Activated naive CD4-positive, alpha-beta T cell treated with anti-CD3 and anti-CD28 coated beads for 36 hours (primary cell): Measurements from ENCODE around the gene DLGAP4. TPM values are rescaled to one million over a fixed set of nuclear protein-coding genes. Genes with fewer than 3 reads are reported as not detected.

Experiments used
- CTCF ChIA-PET: fragments of 350-600 bp; sonication (Branson Sonifier 250); formaldehyde crosslinking; loops from one replicate; lab custom pipeline; 2021; ENCODE audit warnings: antibody characterized with exemption; lab: Charles Lee
- DNase-seq: peaks from one replicate; pipeline ENCODE4 v3.0.0-alpha.2; 2020
- H3K27ac Mint-ChIP-seq: one replicate; pipeline ENCODE4 v1.8.0; 2021; ENCODE audit warnings: mild to moderate bottlenecking, mixed read lengths
- H3K27me3 Mint-ChIP-seq: one replicate; pipeline ENCODE4 v1.8.0; 2021; ENCODE audit warnings: low read depth, mixed read lengths
- H3K36me3 Mint-ChIP-seq: one replicate; pipeline ENCODE4 v1.8.0; 2021; ENCODE audit warnings: low read depth, mixed read lengths
- H3K4me1 Mint-ChIP-seq: one replicate; pipeline ENCODE4 v1.8.0; 2021; ENCODE audit warnings: low read depth, mixed read lengths
- H3K4me3 Mint-ChIP-seq: one replicate; pipeline ENCODE4 v1.8.0; 2021; ENCODE audit warnings: mild to moderate bottlenecking, moderate library complexity, mixed read lengths
- H3K9me3 Mint-ChIP-seq: one replicate; pipeline ENCODE4 v1.8.0; 2021; ENCODE audit warnings: mixed read lengths
- intact Hi-C: fragments of 100-400 bp; cut with micrococcal nuclease; formaldehyde crosslinking; loops from one replicate; pipeline ENCODE4 v1.15.1; 2023
- total RNA-seq, 2 experiments: library from RNA; stranded (reverse); gene quantifications; one replicate each; pipeline ENCODE4 v1.2.3, GENCODE V29; 2021

The DLGAP4 gene
- total RNA-seq, 2 experiments from 2014 or later: 9.2 to 13.7 TPM

DNA sequence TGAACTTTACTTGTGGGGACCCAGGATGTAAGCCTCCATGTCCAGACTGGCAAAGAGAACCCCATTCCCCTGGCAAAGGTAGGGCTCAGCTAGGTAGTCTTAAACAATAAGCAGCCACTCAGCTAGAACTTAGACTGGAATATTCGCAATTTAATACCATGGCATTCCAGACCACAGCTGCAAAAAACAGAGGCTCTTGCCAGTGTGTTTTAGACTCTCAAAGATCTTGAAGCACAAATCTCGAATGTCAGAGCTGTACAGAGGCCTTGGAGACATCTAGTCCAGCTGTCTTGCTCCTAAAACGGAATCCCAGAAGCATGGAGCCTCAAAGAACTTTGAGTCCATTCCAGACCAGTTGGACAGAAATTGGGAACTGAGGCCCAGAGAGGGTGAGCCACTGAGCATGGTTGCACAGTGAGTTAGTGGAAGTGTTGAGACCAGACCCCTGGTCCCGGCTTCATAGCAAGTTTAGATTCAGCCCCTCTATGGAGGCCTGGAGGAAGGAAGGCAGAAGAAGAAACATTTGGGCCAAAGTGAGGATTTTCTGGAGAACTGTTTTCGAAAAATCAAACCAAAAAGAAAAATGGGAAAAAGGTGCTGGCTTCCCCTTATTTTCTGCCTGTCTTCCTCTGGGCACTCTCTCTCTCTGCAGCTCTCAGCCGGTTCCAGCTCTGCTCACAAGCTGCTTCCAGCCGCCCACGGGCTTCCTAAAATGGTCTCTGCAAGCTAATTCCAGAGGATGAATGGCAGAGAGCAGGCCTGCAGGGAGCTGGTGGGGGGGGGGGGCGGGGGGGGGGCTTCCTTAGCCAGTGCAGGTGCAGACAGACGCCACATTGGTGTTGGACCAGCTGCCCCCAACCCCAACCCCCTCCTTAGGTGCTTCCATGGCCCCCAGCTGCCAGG lies 37.4 kb upstream of the DLGAP4 start:
- CTCF ChIA-PET: interaction anchor here (0.6 to 1.6 kb wide), 5 partner anchors 57 to 276 kb away, joined by 3 to 5 read pairs (median 3); no protein-coding TSS in a partner anchor
- H3K27me3 Mint-ChIP-seq: no peaks in the 10 kb centered on the region
- H3K4me1 Mint-ChIP-seq: no peaks in the 10 kb centered on the region
- intact Hi-C loops: no loop called here
- H3K9me3 Mint-ChIP-seq: no peaks in the 10 kb centered on the region
- H3K36me3 Mint-ChIP-seq: no peaks in the 10 kb centered on the region
- DNase-seq: no peak
- no peak overlapping the region for H3K27ac Mint-ChIP-seq
- no peak overlapping the region for H3K4me3 Mint-ChIP-seq

DNA sequence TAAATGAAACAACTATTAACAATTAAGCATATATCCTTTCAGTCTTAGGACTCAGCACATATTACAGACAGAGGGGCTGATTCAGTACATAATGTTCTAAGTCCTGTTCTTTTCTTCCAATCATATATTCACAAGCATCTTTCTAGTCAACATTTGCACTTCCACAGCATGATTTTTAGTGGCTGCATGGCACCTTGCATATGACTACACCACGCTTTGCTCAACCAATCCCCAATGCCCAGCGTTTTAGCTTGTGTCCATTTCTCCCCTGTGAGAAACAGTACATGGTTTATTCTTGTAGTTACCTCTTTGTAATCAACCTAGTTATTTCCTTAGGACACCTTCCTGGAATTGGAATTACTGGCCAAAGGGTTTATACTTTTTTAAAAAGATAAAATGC lies 36.6 kb upstream of the DLGAP4 start:
- no peaks in the 10 kb centered on the region for H3K36me3 Mint-ChIP-seq
- no peak overlapping the region for H3K27ac Mint-ChIP-seq
- intact Hi-C loops: no loop called here
- no peaks in the 10 kb centered on the region for H3K4me1 Mint-ChIP-seq
- no peaks in the 10 kb centered on the region for H3K27me3 Mint-ChIP-seq
- DNase-seq: no peak
- CTCF ChIA-PET: interaction anchor here (1.2 to 1.6 kb wide), 2 partner anchors 58 to 170 kb away, joined by 3 to 5 read pairs; no protein-coding TSS in a partner anchor
- no peak overlapping the region for H3K4me3 Mint-ChIP-seq
- no peaks in the 10 kb centered on the region for H3K9me3 Mint-ChIP-seq

DNA sequence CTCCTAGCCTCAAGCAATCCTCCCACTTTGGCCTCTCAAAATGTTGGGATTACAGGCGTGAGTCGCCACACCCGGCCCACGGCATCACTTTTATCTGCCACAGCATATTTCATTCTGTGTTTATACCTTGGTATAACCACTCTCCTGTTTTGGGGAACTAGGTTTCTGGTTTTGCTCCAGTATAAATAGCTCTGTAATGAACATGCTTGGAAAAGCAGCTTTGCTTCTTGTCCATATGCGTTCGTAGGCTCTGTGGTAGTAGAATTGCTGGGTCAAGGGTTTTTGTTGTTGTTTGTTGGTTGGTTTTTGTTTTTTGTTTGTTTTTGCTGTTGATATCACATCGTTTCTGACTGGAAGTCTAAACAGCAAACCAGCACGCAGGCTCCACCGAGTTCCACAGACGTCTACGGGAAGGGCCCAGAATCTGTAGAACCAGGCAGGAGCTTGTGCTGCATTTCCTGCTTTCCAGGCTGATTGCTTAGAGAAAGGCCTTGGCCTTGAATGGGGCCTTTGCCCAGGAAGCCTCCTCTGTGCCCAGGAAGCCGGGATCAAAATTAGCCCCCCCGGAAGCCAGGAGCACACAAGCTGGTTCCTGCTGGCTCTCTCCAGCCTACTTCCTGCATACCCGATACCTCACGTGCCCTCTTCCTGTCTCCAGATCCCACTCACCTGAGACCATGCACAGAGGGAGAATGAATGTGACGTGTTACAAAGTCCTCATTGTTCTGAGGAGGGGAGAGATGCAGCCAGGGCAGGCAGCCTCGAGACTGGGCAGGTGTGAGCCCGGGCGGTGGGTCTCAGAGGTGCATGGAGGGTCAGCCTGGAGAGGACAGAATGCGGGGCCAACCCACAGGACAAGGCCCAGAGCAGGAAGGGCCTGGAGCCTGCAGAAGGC lies 35.1 kb upstream of the DLGAP4 start:
- CTCF ChIA-PET: interaction anchor here (0.9 kb wide), 1 partner anchor 168 kb away, joined by 3 read pairs; no protein-coding TSS in a partner anchor

DNA sequence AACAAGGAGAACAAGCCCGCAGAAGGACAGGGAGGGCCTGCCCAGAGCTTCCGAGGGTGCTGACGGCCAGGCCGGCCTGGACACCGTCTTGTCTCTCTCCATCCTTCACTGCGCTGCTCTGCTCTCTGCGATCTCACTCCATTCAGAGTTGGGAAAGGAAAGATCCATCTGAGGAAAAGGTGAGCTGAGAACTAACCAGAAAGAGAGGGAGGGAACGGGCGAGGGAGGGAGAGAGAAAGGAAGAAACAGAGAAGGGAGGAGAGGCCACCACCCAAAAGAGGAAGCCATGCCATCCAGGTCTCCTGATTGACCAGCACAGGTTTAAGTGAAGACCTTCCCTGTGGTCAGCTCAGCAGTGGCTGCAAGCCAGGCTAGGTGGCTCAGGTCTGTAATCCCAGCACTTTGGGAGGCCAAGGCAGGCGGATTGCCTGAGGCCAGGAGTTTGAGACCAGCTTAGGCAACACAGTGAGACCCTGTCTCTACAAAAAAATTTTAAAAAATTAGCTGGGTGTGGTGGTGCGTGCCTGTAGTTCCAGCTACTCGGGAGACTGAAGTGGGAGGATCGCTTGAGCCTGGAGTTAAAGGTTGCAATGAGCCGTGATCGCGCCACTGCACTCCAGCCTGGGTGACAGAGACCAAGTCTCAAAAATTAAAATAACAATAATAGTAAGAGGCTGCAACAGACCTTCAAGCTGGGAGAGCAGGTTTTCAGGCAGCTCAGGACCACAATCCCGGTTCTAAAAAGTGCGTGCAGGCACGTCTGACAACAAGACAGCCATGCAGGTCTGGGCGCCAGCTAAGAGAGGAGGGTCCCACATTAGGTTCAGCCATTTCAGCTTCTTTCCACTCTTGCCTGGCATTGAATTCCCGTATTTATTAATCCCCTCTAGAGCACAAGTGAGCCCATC lies 34.2 kb upstream of the DLGAP4 start:
- CTCF ChIA-PET: interaction anchor here (1.1 kb wide), 1 partner anchor 54 kb away, joined by 3 read pairs; no protein-coding TSS in a partner anchor
- H3K4me3 Mint-ChIP-seq: no peak overlapping the region
- intact Hi-C loops: no loop called here
- no peak for DNase-seq
- H3K36me3 Mint-ChIP-seq: no peaks in the 10 kb centered on the region
- H3K27ac Mint-ChIP-seq: no peak overlapping the region
- H3K9me3 Mint-ChIP-seq: no peaks in the 10 kb centered on the region
- no peaks in the 10 kb centered on the region for H3K4me1 Mint-ChIP-seq
- no peaks in the 10 kb centered on the region for H3K27me3 Mint-ChIP-seq

More for the DNA sequence above, 35.1 kb upstream of the DLGAP4 start:
- intact Hi-C loops: no loop called here
- H3K4me1 Mint-ChIP-seq: no peaks in the 10 kb centered on the region
- no peaks in the 10 kb centered on the region for H3K27me3 Mint-ChIP-seq
- no peak overlapping the region for H3K27ac Mint-ChIP-seq
- DNase-seq: no peak
- H3K9me3 Mint-ChIP-seq: no peaks in the 10 kb centered on the region
- no peaks in the 10 kb centered on the region for H3K36me3 Mint-ChIP-seq
- H3K4me3 Mint-ChIP-seq: no peak overlapping the region

DNA sequence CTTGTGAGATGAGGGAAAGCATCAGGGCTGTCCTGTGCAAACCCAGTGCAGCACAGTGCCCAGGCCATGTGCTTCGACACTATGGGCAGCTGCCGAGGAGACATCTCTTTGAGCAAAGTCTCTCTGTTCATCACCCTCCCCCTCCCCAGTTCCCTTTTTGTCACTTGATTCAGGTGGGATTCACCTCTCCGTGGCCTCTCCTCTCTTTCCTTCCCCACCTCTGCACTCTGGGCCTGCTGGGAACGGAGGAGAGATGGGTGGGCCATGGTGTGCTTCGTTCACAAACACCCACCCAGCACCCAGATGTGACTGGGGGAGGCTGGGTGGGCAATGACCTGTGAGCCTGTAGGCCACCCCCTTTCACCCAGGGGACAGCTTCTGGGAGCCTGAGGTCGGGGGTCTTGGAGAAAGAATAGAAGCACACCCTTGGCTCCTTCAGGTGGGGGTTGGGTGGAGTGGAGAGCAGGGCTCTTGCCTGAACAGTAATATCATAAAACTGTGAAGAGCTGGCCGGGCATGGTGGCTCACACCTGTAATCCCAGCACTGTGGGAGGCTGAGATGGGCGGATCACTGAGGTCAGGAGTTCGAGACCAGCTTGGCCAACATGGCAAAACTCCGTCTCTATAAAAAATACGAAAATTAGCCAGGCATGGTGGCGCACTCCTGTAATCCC lies 33.5 kb upstream of the DLGAP4 start:
- CTCF ChIA-PET: interaction anchor here (0.6 to 1.5 kb wide), 7 partner anchors 8 to 1423 kb away, joined by 3 to 4 read pairs (median 3); no protein-coding TSS in a partner anchor
- no peaks in the 10 kb centered on the region for H3K4me1 Mint-ChIP-seq
- no peaks in the 10 kb centered on the region for H3K36me3 Mint-ChIP-seq
- no peak overlapping the region for H3K27ac Mint-ChIP-seq
- intact Hi-C loops: loop anchor here (1.0 kb wide), 1 partner anchor 167 kb away; no protein-coding TSS in a partner anchor
- no peak for DNase-seq
- no peaks in the 10 kb centered on the region for H3K27me3 Mint-ChIP-seq
- H3K4me3 Mint-ChIP-seq: no peak overlapping the region
- no peaks in the 10 kb centered on the region for H3K9me3 Mint-ChIP-seq

DNA sequence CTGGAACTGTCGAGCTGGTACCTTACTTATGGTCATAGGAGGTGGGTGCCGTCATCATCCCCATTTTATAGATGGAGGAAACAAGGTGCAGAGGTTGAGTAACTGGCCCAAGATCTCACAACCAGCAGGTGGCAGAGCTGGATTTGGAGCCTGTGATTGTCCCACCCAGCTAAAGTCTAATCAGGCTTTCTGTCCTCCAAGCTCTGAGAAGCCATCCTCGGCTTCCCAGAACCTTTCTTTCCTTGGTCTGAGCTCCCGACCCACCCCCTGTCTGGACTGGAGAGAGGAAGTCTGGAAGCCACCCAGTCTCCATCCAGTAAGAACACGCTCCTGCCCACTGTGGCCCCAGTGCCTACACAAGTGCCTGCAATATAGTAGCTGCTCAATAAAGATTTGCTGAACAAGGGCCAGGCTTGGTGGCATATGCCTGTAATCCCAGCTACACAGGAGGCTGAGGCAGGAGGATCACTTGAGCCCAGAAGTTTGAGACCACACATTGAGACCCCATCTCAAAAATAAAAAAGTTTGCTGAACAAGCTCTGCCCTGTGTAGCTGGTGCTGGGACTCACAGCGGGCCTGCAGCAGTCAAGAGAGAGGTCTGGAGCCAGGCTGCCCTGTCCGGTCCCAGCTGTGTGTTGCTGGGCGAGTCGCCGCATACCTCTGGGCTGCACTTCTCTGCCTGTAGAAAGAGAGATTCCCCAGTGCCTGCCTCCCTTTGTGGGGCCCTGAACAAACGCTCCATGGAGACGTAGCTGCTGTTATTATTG lies 32.5 kb upstream of the DLGAP4 start:
- peak; percentile 34 for DNase-seq
- Mint-ChIP-seq H3K9me3 (no peaks in the 10 kb centered on the region), H3K27me3 (no peaks in the 10 kb centered on the region)

DNA sequence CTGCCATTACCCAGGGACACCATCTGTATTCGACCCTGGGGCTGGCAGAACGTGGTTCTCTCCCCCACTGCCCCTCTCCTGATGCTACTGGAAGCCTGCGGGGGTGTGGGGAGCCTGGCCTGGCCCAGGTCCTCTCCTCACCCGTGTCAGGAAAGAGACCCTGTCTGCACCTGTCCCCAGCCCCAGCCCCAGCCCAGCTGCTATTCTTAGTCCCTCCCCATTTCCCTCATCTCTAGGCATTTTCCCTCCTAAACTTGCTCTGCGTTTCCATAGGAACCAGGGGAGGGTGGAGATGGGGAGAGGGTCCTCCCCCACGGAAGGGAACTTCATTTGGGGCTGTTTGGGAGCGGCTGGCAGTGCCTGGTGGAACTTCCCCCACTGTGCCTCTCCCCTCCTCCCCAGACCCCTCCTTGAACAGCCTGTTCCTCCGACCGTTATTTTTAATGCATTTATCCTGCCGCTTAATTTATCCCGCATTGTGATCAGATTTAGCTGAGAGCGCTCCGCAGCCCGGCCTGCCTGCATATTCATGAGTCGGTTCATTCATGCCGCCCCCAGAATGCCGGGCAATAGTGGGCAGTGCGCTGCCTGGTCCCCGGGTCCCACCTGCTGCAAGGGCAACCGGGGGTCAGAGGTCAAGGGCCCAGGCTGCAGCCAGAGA lies 31.8 kb upstream of the DLGAP4 start:
- Mint-ChIP-seq H3K27me3 (no peaks in the 10 kb centered on the region), H3K27ac (no peak overlapping the region), H3K36me3 (no peaks in the 10 kb centered on the region), H3K4me1 (no peaks in the 10 kb centered on the region), H3K9me3 (no peaks in the 10 kb centered on the region), H3K4me3 (no peak overlapping the region)
- DNase-seq: no peak
- CTCF ChIA-PET: interaction anchor here (0.5 to 2.7 kb wide), 6 partner anchors 9 to 165 kb away, joined by 3 to 17 read pairs (median 4); no protein-coding TSS in a partner anchor
- intact Hi-C loops: no loop called here

More for the DNA sequence above, 32.5 kb upstream of the DLGAP4 start:
- intact Hi-C loops: loop anchor here (1.0 kb wide), 1 partner anchor 166 kb away; no protein-coding TSS in a partner anchor
- Mint-ChIP-seq H3K36me3 (no peaks in the 10 kb centered on the region), H3K4me3 (no peak overlapping the region), H3K27ac (no peak overlapping the region), H3K4me1 (no peaks in the 10 kb centered on the region)
- CTCF ChIA-PET: interaction anchor here (0.6 to 2.7 kb wide), 7 partner anchors 9 to 203 kb away, joined by 3 to 17 read pairs (median 3); no protein-coding TSS in a partner anchor

DNA sequence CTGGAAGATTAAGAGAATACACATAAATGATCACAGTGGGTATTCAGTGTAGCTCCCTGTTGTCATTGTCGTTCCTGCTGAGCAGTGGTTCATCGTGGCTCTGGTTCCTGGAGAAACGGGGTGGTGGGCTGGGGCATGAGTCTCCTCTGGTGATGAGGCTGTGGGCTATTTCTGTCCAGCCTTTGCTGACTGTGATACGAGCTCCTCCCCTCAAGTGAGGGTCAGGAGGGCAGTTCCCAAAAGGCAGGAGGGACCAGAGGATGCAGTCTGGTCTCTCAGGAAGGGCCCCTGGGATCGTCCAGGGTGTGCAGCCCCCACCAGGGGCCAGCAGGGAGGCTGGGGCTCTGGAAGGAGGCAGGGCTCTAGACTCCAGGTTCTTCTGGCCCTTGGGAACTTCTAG lies 31.1 kb upstream of the DLGAP4 start:
- Mint-ChIP-seq H3K4me3 (no peak overlapping the region), H3K27ac (no peak overlapping the region), H3K9me3 (no peaks in the 10 kb centered on the region), H3K27me3 (no peaks in the 10 kb centered on the region), H3K4me1 (no peaks in the 10 kb centered on the region), H3K36me3 (no peaks in the 10 kb centered on the region)
- CTCF ChIA-PET: interaction anchor here (0.5 to 2.7 kb wide), 2 partner anchors 30 to 164 kb away, joined by 4 to 17 read pairs; no protein-coding TSS in a partner anchor
- intact Hi-C loops: no loop called here
- no peak for DNase-seq

DNA sequence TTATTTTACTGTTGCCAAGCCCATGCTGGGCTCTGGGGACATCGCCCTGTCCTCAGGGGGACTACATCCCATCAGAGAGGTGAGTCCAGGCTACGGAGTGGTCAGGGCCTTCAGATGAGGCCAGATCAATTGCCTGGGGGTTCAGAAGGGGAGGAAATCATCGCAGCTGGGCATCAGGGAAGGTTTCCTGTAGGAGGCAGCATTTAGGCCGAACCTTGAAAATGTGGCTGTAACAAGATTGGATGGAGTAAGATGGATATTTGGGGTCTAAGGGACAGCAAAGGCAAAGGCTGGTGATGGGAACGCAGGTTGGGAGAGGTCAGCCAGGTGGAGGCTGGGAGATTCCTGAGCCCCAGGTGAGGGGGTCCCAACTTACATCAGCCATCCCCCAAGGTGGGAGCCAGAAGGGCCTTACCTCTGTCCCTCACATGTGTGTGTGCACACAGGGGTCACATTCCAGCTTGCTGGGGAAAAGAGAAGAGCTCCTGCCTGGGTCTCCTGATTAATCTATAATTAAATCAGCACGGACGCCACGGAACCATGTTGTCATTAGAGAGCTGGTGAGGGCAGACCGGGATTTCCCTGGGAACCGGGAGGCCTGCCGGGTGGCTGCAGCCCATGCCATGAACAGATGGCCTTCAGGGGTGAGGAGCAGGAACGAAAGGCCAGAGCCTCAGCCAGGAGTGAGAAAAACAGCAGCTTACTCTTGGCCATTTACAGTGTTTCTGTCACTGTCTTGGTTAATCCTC lies 30.5 kb upstream of the DLGAP4 start:
- no peaks in the 10 kb centered on the region for H3K36me3 Mint-ChIP-seq
- H3K27ac Mint-ChIP-seq: no peak overlapping the region
- no peaks in the 10 kb centered on the region for H3K9me3 Mint-ChIP-seq
- intact Hi-C loops: no loop called here
- CTCF ChIA-PET: interaction anchor here (0.6 to 2.7 kb wide), 3 partner anchors 124 to 919 kb away, joined by 3 to 17 read pairs (median 3); no protein-coding TSS in a partner anchor
- H3K4me3 Mint-ChIP-seq: no peak overlapping the region
- DNase-seq: no peak
- H3K27me3 Mint-ChIP-seq: no peaks in the 10 kb centered on the region
- no peaks in the 10 kb centered on the region for H3K4me1 Mint-ChIP-seq
